CD4-positive, alpha-beta T cell treated with Interleukin-15 for 1 hour (primary cell): ENCODE data around the gene QRICH1.
A peak's percentile ranks its signal among the peaks of the same experiment; 100 is the strongest.

Experiments used
- DNase-seq: peaks from one replicate; pipeline ENCODE4 v3.0.0-alpha.2; 2020

QRICH1 gene

DNA sequence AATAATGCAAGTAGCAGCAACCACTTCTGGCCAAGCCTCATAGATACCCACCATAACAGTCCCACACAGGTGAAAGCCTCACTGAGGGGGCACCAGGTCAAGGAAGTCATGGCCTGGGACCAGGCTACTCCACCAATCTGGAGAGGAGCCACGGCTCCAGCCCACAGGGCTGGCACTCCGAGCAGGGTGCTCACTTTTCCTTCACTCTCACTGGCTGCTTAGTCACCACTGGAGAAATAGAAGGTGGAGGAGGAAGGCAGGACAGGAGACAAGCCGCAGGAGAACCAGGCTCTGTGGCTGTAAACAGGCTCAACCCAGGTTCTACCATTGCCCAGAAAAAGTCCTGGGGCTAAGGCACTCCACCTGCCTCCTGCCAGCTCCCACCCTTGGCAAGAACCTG lies 25.6 kb upstream of the QRICH1 start:
- DNase-seq, result no peak

DNA sequence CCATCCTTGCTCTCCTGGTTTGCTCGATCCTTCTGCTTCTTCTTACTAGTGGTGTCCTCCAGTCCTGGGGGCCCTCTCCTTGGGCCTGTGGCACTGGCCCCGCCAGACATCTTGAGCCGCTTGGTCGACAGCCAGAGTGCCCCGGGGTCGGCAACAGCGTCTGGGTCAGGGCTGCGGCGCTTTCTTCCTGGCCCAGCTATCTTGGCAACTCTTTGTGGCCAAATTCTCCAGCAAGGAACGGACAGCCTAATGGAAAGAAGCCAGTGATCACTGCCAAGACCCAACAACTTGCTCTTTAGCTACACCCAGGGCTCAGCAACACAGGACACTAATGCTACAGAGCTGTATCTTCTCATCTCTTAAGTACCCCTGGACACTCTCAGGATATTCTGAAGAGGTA lies 25.2 kb upstream of the QRICH1 start:
- no peak for DNase-seq

DNA sequence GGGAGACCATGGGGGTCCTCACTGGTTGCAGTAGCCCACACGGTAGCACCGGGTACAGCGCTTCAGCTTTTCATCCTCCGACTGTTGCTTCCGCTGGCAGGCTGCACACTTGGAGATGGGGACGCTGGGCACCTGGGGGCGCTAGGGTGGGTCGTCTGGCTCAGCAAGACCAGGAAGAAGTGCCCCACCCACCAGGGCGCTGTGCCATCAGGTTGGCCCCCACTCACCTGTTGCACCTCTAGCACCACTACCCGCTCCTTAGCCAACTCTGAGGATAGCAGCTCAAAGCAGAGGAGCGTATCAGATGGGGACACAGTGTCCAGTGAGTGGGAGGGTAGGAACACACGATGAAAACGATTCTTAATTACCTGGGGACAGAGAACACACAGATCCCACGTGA lies 18.4 kb upstream of the QRICH1 start:
- DNase-seq, result no peak

DNA sequence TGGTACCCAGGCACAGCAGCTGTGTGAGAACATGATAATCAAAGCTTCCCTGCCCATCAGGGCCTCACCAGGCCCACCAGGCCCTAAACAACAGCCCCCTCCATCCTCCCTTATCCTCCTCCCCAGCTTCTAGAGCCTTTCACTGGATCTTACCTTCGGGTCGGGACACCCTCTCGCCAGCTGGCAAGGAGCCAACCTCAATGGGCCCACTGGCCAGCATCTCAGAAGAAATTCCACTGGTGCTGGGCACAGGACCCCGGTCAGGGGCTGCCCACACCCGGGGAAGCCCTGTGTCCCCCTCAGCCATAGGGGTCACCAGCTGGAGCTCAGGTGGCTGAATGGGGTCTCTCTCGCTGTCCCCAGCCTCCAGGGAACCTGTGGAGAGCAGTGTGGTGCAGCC lies 17.5 kb upstream of the QRICH1 start:
- no peak for DNase-seq

DNA sequence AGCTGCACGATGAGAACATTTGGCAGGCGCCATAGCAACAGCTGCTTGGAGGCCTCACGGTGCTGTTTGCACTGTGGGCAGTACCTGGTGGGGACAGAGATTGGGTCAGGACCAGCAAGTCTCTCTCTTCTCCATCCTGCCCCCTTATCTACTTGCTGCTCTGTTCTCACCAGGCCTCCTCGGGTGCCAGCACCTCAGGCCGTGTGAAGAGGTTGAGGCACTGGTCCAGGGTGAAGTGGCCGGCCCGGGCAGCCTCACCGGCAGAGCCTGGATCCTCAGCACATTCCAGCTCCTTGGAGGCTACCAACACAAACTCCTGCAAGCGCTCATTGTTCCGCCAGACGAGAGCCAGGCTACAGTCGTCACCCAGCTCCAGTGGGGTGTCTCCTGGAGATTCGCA lies 16.9 kb upstream of the QRICH1 start:
- DNase-seq, result no peak

DNA sequence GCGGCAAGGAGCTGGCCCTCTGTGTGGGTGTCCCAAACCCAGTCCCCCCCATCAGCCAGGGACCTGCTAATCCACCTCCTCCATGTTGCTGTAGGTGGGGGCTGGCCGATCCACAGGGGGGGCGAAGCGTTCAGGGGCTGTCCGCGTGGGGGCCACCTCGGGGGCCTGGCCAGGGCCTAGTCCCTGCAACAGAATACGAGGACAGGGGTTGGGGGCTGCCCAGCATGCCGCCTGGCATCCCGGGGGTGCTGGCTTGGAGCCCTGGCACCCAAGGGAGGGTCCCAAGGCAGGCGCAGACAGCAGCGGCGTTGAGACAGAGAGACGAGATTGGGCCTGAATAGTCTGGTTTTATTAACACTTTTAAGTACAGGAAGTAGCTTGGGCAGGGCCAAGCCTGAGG lies 14.5 kb upstream of the QRICH1 start:
- DNase-seq, result no peak

DNA sequence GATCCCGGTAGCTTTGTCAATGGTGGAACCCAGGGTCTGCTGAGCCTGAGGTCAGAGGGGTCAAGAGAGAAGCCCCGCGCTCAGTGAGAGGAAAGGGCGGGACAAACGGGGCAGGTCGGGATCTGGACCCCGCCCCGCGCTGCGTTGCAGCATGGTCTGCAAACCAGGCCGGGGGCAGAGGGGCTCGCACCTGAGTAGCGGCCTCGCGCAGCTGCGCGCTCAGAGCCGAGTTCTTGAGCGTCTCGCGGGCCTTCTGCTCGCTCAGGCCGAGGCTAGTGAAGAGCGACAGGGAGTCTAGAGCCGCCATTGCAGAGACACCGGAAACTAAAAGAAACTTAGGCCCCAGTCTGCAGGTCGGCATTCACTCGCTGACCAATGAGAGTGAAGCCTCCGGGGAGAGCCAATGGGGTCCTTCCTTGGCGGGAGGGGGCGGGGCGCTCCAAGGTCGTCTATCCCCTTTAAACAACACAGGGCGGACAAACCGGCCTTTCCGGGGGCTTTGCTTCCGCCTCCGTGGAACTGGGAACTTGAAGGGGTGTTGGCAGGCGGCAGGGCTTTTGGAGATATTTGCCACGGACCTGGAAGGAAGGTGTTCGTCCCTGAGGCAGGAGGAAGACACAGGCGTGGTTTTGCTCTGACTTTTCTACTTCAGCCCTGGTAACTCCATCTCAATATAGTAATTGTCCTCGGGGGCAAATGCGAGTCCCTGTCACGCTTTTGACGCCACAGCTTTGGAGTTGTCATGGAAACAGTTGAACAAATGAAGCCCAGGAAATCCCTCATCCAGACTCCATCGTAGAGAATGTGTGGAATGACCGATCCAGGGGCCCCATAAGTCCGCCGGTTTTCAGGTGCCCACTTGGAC lies 10.8 kb upstream of the QRICH1 start, which contains the start of gene QARS1:
Gene QARS1, minus strand, starts transcription at position 331 of the 865 bp plus-strand sequence. Its CDS starts 24 bp downstream, at position 307.
- DNase-seq, result peak; percentile 89

DNA sequence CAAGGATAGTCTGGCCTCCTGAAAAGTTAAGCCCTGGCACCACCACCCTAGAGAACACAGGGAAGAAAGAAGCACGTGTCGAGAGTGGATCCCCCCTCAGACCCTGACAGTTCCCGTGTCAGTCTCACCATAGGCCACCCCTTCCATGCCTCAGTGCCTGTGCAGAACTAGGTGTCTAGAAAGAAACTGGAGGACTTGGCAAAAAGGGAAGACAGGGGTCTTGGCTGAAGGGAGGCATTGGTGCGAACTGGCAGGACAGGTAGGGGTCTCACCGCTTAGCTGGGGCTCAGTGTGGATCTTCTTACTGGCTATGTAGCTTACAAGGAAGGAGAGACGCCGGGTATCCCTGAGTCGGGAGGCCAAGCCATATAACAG lies 10.2 kb upstream of the QRICH1 start:
- no peak for DNase-seq

DNA sequence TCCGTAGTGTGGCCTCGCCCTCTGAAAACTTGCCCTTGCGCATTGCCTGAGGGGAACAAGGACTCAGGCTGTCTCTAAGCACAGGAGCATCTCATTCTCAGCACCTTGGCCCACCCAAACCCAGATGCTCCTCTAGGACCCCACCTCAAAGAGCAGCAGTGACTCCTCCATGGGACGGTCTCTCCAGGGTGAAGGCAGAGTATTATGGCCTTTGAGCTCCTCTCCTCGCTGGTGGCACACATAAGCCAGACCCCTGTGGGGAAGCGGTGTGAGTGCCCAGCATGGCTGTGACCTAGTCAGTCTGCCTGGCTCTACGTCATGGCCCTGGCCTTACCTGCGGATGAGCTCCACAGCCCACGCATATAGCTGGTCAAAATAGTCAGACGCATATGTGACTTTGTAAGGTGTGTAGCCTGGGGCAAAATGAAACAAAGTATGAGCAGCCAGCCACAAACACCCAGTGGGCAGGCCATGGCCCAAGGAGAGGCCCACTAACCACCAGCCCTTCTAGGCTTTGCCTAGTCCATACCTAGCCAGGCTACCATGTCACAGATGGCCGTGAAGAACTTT lies 6.3 kb upstream of the QRICH1 start:
- DNase-seq, result peak; percentile 10

DNA sequence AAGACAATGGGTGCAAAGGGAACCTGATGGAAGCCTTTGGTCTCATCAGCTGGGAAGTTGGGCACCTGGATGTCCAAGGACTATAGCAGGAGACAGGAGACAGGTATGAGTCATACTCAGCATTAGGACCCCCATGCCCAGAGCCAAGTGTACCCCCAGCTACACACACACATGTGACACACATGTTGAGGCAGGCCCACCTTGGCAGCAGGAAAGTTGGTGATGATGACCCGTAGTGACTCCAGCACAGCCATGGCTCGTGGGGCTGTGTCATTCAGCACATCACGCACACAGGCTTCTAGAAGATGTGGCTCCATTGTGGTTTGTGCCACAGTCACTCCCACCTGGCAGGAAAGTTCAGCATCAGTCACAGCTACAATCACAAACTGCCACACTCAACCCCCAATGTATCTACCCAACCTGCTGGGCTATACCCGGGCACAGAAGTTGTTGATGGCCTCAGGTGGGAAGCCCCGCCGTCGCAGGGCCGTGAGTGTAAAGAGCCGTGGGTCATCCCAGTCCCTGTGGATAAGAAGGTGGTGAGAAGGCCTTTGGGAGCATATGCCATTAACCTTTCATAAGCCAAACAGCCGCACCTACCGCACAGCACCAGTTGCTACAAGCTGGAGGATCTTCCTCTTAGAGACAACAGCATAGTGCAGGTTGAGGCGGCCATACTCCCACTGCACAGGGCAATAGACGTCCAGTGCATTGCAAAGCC lies 5.2 kb upstream of the QRICH1 start:
- no peak for DNase-seq

DNA sequence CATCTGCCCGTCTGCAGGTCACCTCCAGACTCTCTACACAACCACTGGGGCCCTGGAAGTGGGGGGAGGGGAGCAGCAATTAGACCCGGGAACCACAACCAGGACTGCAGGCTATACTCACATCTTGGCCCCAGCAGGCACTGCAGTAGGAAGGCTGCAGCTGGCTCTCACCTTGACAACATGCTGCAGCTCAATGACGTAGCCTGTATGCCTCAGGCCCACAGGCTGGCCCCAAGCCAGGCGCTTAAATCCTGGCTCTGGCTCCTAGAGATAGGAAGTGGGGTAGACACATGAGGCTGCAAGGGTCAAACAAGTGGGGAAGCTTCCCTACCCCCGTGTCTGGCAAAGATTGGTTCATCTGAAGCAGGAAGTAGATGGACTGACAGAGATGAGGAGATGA lies 4.6 kb upstream of the QRICH1 start:
- DNase-seq, result no peak

DNA sequence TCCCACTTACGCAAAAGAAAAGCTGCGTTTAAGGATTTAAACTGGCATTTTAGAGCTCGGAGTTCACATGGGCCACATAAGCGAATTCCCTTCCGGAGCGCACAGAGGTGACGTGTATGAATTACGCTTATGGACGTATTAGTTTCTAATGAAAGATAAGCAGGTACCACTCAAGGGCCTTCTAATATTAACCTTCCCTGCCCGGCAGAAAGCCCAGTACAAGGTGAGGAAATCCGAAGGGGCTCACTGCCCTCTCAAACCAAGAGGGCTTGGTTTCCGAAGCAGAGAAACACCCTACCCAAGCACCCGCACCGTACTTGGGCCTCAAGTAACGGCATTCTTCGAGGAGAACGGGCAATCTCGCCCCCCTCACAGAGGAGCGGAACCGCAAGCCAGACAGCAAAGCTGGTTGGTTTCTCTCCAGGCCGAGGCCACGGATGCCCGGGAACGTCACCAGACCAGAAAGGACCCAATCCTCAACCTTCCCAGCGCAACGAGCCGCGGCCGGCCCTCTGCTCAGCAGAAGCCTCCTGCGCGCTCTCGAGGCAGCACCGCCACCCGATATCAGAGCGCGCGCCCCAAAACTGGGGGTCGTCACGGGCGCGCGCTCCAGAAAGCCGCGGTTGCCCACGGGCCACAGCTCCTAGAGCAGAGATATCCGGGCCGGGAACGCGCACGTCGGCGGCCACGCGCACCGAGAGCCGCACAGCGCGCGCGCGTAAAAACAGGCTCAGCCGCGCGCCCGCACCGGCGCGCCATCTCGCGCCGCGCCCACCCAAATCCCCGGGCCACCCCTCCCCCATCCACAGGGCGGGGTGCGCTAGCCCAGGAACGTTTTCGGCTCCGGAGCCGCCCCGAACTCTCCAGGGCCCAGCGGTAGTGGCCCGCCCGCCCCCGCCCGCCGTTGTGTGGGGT lies 676 bp downstream of the QRICH1 start:
- peak; percentile 83 for DNase-seq

DNA sequence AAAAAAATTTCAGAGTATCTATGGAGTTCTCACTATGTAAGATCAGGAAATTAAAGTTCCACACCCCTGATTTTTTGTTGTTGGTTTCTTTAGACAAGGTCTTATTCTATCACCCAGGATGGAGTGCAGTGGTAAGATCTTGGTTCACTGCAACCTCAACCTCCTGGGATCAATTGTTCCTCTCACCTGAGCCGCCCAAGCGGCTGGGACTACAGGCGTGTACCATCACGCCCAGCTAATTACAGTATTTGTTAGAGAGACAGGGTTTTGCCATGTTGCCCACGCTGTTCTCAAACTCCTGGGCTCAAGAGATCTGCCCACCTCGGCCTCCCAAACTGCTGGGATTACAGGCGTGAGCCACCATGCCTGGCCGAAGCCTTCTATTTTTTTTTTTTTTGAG lies 12.4 kb downstream of the QRICH1 start:
- no peak for DNase-seq

DNA sequence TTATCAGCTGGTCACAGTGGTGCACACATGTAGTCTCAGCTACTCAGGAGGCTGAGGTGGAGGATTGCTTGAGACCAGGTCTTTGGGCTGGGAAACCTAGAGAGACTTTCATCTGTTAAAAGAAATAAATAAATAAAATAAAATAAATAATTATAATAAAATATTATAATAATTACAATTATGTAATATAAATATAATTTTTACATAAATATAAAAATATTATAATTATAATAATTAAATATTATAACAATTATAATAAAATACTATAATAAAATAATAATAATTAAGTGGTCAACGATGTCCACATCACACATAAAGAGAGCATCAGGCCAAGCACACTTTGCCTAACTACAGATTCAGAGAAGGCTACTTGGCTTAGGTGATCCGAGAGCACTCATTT lies 14.6 kb downstream of the QRICH1 start:
- no peak for DNase-seq

DNA sequence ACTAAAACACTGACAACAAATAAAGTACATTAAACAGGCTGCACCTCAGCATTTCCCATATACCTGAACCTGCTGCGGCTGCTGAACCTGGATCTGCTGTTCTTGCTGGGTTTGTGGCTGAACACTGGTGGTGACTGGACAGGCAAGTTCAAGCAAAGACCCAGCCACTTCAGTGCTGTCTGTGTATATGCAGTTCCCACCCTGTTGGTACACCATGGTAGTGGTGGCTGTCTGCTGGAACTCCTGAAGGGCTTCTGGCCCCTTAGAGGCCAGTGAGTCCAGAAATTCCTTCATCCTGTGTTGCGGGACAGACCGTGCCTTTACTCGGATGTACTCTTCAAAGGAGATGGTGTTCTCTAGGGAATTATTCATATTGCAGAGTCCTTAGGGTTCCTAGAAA lies 17.2 kb downstream of the QRICH1 start:
- DNase-seq, result no peak

DNA sequence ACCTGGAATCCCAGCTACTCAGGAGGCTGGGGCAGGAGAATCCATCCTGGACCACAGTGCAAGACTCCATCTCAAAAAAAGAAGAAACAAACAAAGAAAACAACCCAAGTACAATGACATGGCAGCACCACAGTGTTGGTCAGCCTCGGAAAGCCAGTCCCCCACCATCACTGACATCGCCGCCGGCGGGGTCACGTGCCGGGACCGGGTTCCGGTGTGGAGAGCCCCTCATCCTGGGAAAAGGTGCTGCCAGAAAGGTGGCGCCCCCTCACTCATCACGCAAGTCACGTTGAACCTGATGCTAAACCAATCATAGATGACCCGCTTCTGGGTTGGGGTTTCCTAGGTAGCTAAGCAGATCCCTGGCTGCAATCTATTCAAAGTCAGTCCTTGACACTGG lies 17.8 kb downstream of the QRICH1 start:
- no peak for DNase-seq

DNA sequence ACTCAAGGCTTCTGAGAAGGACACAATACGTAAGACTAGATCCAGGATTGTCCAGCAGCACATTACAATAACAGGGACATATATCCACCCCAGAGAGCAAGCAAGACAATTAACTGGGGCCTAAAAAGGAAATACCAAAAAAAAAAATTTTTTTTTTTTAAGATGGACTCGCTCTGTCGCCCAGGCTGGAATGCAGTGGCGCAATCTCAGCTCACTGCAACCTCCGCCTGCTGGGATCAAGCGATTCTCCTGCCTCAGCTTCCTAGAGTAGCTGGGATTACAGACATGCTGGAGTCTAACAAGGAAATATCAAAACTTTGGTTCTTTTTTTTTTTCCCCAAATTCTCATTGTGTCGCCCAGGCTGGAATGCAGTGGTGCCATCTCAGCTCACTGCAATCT lies 35.9 kb downstream of the QRICH1 start:
- DNase-seq, result no peak

DNA sequence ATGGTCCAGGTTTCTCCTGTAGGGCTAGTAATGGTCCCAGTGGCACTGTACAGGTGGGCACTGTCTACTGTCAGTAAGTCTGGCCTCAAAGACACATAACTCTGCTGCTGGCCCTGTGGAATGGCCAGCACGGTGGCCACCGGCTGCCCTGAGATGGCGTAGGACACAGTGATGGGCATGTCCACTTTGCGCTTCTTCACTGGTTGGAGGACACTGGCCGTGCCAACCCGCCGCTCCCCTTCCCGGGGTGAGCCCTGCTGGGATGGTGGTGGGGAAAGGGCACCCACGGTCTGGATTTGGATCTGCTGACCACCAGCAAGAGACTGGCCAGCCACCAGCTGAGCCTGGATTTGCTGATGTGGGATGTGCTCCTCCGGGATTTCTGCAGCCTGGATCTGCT lies 36.6 kb downstream of the QRICH1 start:
- no peak for DNase-seq

DNA sequence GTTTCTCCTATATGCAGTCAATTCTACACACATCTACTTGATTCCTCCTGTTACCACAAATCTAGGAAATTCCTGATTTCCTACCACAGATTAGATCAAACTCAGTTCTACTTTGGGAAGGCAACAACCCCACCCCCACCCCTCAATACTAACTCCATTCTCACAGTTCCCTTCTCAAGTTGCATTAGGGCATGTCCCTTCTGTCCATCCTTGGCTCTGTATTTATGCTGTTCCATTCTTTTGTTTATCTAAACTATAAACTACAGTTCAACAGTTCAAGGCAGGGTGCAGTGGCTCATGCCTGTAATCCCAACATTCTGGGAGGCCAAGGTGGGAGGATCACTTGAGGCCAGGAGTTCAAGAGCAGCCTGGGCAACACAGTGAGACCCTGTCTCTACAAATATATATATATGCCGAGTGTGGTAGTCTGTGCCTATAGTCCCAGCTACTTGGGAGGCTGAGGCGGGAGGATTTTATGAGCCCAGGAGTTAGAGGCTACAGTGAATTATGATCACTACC lies 39.5 kb downstream of the QRICH1 start:
- no peak for DNase-seq

DNA sequence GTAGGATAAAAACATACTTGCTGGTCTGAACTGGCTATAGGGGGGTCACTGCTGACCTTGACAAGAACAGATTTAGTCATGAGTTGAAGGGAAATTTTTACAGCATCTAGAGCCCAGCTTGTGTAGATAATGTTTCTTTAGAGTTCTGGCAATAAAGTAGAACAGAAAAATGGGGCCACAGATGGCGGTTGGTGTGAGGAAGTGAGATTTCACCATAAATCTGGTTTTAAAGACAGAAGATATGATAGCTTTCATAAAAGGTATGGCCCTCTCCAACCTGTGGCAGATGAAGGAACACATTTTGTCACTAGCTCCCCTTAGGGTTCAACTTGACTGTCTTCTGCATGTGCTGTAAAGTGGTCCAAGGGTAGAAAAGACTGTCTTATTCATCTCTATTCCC lies 40.3 kb downstream of the QRICH1 start:
- DNase-seq, result no peak

DNA sequence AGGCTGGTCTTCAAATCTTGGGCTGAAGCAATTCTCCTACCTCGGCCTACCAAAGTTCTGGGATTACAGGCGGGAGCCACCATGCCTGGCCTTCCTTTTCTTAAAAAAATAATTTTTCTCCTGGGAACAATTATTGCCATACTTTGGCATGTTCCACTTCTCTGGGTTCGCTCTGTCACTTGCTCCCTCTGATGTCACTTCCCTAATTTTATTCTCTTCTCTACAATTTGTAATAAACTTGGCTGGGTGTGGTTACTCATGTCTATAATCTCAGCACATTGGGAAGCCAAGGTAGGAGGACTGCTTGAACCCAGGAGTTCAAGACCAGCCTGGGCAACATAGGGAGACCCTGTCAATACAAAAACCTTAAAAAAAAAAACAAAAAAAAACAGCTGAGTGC lies 58.6 kb downstream of the QRICH1 start:
- DNase-seq, result no peak

DNA sequence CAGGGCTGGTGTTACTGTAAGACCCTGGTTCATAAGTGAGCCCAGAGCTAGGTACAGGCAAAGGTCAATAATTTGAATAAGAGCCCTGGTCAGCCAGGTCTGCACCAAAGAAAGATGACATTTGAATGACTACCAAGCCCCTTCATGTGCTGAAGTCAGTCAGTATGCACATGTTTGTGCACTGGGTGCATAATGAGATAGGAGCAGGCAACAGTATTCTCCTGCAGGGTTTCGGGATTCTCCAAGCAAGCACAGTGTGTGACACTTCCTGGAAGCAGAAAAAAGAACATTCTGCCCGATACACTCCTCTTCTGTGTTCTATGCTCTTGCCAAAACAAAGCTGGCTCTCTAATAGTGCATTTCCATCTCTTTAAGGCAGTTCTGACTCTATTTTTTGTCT lies 59.2 kb downstream of the QRICH1 start:
- DNase-seq, result no peak
